ENCODE data around the gene DCLK2.

- no peak for TF ChIP-seq HOXA7 (CRISPR knock-in tag; IDR thresholded peaks at IDR 0.05; ENCODE audit: borderline replicate concordance)
- no peak for TF ChIP-seq KLF1 (tag by site-specific recombination; IDR thresholded peaks at IDR 0.05)
Measured at GRCh38 chr4:150211016-150211415, 132.8 kb downstream of the DCLK2 start.
